CD4-positive, alpha-beta T cell (primary cell): Measurements from ENCODE around the gene C1orf185. TPM values are rescaled to one million over a fixed set of nuclear protein-coding genes. Genes with fewer than 3 reads are reported as not detected.

Source experiments
- ATAC-seq: fragments of 200-7000 bp; cut with Tn5 transposase; one replicate; pipeline ENCODE4 v1.10.0; 2022; ENCODE audit warnings: mild to moderate bottlenecking; ENCODE audit not compliant: poor library complexity
- CTCF ChIA-PET: fragments of 350-600 bp; sonication (Branson Sonifier 250); formaldehyde crosslinking; loops from one replicate; lab custom pipeline; 2021; ENCODE audit warnings: antibody characterized with exemption, inconsistent platforms; lab: Charles Lee
- POLR2A ChIA-PET: fragments of 350-600 bp; sonication (Branson Sonifier 250); formaldehyde crosslinking; loops from one replicate; lab custom pipeline; 2021; ENCODE audit warnings: antibody characterized with exemption, inconsistent platforms; lab: Charles Lee
- DNase-seq, 14 experiments: peaks; one replicate each; pipeline ENCODE4 v3.0.0-alpha.2; 2013 to 2020; ENCODE audit warnings: mixed read lengths in 2 of 14
- H3K27ac ChIP-seq, 2 donors: one replicate each; pipeline versions ENCODE4 v1.5.1 to v1.7.0; 2013; ENCODE audit warnings: low read length in 2 of 2, low read depth in 1 of 2, mild to moderate bottlenecking in 1 of 2
- H3K27me3 ChIP-seq, 2 experiments: 1 replicate in 1 of 2; 2 replicates in 1 of 2; pipeline versions ENCODE4 v1.6.1 to v1.7.0; 2013; ENCODE audit warnings: low read length in 2 of 2, control low read depth in 1 of 2, mild to moderate bottlenecking in 1 of 2, moderate library complexity in 1 of 2; ENCODE audit not compliant: insufficient read depth in 2 of 2, control insufficient read depth in 1 of 2
- H3K36me3 ChIP-seq: one replicate; pipeline ENCODE4 v1.6.1; 2013; ENCODE audit warnings: low read length, control low read depth; ENCODE audit not compliant: insufficient read depth
- H3K4me1 ChIP-seq: one replicate; pipeline ENCODE4 v1.6.1; 2013; ENCODE audit warnings: low read length, control low read depth; ENCODE audit not compliant: insufficient read depth
- H3K4me3 ChIP-seq: one replicate; pipeline ENCODE4 v1.5.1; 2013; ENCODE audit warnings: mild to moderate bottlenecking, low read length, moderate library complexity
- H3K9me3 ChIP-seq, 2 experiments: 1 replicate in 1 of 2; 2 replicates in 1 of 2; pipeline versions ENCODE4 v1.6.1 to v1.7.0; 2013; ENCODE audit warnings: low read length in 2 of 2, mild to moderate bottlenecking in 2 of 2, control low read depth in 1 of 2, moderate library complexity in 1 of 2; ENCODE audit not compliant: control insufficient read depth in 1 of 2, insufficient read depth in 1 of 2
- H3K27ac Mint-ChIP-seq: one replicate; pipeline ENCODE4 v1.8.0; 2020; ENCODE audit warnings: mixed read lengths
- H3K27me3 Mint-ChIP-seq: one replicate; pipeline ENCODE4 v1.8.0; 2021; ENCODE audit warnings: mixed read lengths
- H3K36me3 Mint-ChIP-seq: one replicate; pipeline ENCODE4 v1.8.0; 2021; ENCODE audit warnings: low read depth, mixed read lengths
- H3K4me1 Mint-ChIP-seq: one replicate; pipeline ENCODE4 v1.8.0; 2021; ENCODE audit warnings: low read depth, mixed read lengths
- H3K4me3 Mint-ChIP-seq: one replicate; pipeline ENCODE4 v1.8.0; 2020; ENCODE audit warnings: mild to moderate bottlenecking, mixed read lengths
- H3K9me3 Mint-ChIP-seq: one replicate; pipeline ENCODE4 v1.8.0; 2020; ENCODE audit warnings: mixed read lengths
- intact Hi-C, 2 experiments: fragments of 100-400 bp; cut with DNase I in 1 of 2; cut with micrococcal nuclease in 1 of 2; formaldehyde crosslinking; loops; one replicate each; pipeline versions ENCODE4 v1.15.1 to v1.9.0; 2023 to 2025; cut with DNase I, micrococcal nuclease
- total RNA-seq, 174 experiments: library from RNA in 2 of 174; stranded (reverse) in 2 of 174; gene quantifications; one replicate each; pipeline ENCODE4 v1.2.3 and lab custom pipeline; 2021 to 2026
- TF ChIP-seq, protein P1 (sequence below): fragments of 200-600 bp; IDR thresholded peaks from one replicate; pipeline ENCODE4 v1.8.0; 2022; ENCODE audit warnings: antibody characterized with exemption, mild to moderate bottlenecking

C1orf185 gene
- total RNA-seq, 2 experiments from 2014 or later = not detected

- ChIA-PET POLR2A (no interaction called here), CTCF (no interaction called here)
- Histone ChIP-seq H3K27ac (no peak overlapping the region), H3K9me3 (peaks cover 0 to 6% of the 10 kb centered on the region in 2 experiments), H3K4me3 (no peak overlapping the region), H3K36me3 (no peaks in the 10 kb centered on the region), H3K4me1 (no peaks in the 10 kb centered on the region), H3K27me3 (no peaks in the 10 kb centered on the region)
- Mint-ChIP-seq H3K4me1 (no peaks in the 10 kb centered on the region), H3K4me3 (no peak overlapping the region), H3K27ac (no peak overlapping the region), H3K36me3 (no peaks in the 10 kb centered on the region), H3K9me3 (no peaks in the 10 kb centered on the region), H3K27me3 (peaks cover 31% of the 10 kb centered on the region)
- ATAC-seq (no peak), DNase-seq (no peak)
- TF ChIP-seq, protein P1, sequence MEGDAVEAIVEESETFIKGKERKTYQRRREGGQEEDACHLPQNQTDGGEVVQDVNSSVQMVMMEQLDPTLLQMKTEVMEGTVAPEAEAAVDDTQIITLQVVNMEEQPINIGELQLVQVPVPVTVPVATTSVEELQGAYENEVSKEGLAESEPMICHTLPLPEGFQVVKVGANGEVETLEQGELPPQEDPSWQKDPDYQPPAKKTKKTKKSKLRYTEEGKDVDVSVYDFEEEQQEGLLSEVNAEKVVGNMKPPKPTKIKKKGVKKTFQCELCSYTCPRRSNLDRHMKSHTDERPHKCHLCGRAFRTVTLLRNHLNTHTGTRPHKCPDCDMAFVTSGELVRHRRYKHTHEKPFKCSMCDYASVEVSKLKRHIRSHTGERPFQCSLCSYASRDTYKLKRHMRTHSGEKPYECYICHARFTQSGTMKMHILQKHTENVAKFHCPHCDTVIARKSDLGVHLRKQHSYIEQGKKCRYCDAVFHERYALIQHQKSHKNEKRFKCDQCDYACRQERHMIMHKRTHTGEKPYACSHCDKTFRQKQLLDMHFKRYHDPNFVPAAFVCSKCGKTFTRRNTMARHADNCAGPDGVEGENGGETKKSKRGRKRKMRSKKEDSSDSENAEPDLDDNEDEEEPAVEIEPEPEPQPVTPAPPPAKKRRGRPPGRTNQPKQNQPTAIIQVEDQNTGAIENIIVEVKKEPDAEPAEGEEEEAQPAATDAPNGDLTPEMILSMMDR = no peak
- intact Hi-C loops = no loop called here
Observed at GRCh38 chr1:51071291-51072042, 30.6 kb upstream of the C1orf185 start.

DNA sequence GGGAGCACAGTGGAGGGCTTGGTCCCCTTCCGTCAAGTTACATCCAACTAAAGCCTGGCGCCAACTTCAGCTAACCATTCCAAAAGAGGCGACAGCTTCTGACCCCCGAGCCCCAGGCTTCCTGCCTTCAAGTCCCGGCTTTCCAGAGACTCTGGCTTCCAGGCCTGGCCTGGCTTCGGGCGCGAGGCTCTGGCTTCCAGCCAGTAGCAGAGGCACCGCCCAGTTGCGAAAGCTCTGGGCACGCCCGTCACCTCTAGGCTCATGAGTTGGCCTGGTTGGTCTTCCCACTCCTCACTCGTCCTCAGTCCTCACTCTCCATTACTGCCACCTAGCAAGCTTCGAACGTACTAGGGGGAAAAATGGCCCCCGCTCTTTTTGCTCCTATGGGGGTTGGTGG is 30.0 kb upstream of the C1orf185 start:
- no peak overlapping the region for H3K4me3 Mint-ChIP-seq
- peaks cover 31% of the 10 kb centered on the region for H3K27me3 Mint-ChIP-seq
- TF ChIP-seq, protein P1 = no peak
- ATAC-seq (no peak), DNase-seq (no peak)
- ChIA-PET POLR2A (no interaction called here), CTCF (no interaction called here)
- H3K9me3 ChIP-seq = peaks cover 0 to 6% of the 10 kb centered on the region in 2 experiments
- no peaks in the 10 kb centered on the region for H3K36me3 Mint-ChIP-seq
- no peak overlapping the region for H3K4me3 ChIP-seq
- intact Hi-C loops = no loop called here
- no peak overlapping the region for H3K27ac Mint-ChIP-seq
- H3K9me3 Mint-ChIP-seq = no peaks in the 10 kb centered on the region
- no peak overlapping the region for H3K27ac ChIP-seq
- no peaks in the 10 kb centered on the region for H3K27me3 ChIP-seq
- no peaks in the 10 kb centered on the region for H3K4me1 Mint-ChIP-seq
- H3K36me3 ChIP-seq = no peaks in the 10 kb centered on the region
- no peaks in the 10 kb centered on the region for H3K4me1 ChIP-seq

- peaks cover 0 to 6% of the 10 kb centered on the region in 2 experiments for H3K9me3 ChIP-seq
- Mint-ChIP-seq H3K27ac (no peak overlapping the region), H3K27me3 (peaks cover 31% of the 10 kb centered on the region), H3K4me3 (no peak overlapping the region), H3K9me3 (no peaks in the 10 kb centered on the region), H3K4me1 (no peaks in the 10 kb centered on the region), H3K36me3 (no peaks in the 10 kb centered on the region)
- H3K4me1 ChIP-seq = no peaks in the 10 kb centered on the region
- H3K27ac ChIP-seq = no peak overlapping the region
- H3K4me3 ChIP-seq = no peak overlapping the region
- no peaks in the 10 kb centered on the region for H3K27me3 ChIP-seq
- ATAC-seq (no peak), DNase-seq (no peak)
- intact Hi-C loops = no loop called here
- CTCF ChIA-PET = no interaction called here
- TF ChIP-seq, protein P1 = no peak
- no peaks in the 10 kb centered on the region for H3K36me3 ChIP-seq
- POLR2A ChIA-PET = no interaction called here
Observed at GRCh38 chr1:51072651-51073050, 29.4 kb upstream of the C1orf185 start.
